Hippocampal formation (tissue), 2 donors: Measurements from ENCODE around the gene EMC1.
"Not testable (repeated sequence)": the region's sequence is repeated elsewhere in the genome, so short reads cannot be mapped to it uniquely, and the experiment has no call there.

Experiments
- DNase-seq, 2 donors: peaks; one replicate each; lab custom pipeline; 2025; lab: John Stamatoyannopoulos, UW

EMC1 gene

GRCh38 chr1:19190468-19190867 lies 60.9 kb downstream of the EMC1 start:
- DNase-seq = no peak

DNA sequence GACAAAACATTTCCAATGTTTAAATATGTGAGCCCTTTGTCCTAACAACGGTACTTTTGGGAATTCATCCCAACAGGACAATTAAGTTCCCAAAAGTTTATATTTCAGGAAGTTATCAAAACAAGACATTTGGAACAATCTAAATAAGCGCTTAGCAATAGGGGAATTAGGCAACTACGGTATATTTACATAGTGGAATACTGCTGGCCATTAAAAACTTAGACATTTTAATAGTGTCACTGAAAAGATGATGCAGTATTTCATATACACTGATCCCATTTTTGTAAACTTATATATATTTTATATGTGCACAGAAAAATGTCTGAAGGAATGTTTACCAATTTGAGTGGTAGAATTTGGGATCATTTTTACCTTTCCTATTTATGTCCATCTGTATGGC lies 62.1 kb downstream of the EMC1 start:
- no peak for DNase-seq

- no peak for DNase-seq
Measured at GRCh38 chr1:19187852-19188251, 63.5 kb downstream of the EMC1 start.

- no peak for DNase-seq
Measured at GRCh38 chr1:19186001-19186400, 65.3 kb downstream of the EMC1 start.

- no peak for DNase-seq
Measured at GRCh38 chr1:19182223-19182622, 69.1 kb downstream of the EMC1 start.

DNA sequence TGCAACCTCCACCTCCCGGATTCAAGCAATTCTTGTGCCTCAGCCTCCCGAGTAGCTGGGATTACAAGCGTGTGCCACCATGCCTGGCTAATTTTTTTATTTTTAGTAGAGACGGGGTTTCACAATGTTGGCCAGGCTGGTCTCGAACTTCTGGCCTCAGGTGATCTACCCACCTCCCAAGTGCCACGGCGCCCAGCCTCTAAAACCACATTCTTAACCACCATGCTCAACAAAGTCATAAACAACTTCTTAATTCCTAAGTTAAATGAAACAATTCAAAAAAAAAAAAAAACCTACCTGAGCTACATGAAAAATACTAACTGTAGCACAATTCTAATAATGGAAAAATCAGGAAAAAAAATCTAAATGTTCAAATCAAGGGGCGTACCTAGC lies 71.1 kb downstream of the EMC1 start:
- DNase-seq = not testable (repeated sequence)

DNA sequence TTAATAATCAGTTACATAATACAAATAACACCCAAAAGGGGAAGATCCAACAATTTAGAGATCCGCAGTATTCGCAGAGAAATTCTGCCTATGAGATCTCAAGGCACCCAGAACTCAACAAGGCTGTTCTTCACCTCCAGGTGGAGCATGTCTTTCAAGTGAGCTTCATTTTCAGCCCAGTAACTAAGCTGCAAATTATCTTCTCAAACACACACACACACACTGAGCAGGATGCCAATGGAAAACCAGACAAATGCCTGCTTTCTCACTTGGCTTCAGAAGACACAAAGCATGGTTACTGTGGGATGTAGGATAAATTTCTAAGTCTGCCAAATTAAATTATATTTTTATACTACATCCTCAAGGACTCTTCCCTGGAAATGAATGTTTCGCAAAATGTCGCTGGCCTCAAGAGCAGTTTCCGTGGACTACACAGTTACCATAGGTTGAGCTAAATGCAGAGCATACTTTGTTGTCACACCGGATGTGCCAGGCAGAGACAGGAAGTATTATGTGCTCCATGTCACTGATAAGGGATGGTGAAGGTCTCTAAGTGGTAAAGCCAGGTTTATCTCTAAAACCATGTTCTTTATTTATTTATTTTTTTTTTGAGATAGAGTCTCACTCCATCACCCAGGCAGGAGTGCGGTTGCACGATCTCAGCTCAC lies 71.6 kb downstream of the EMC1 start:
- peak in 1 of 2 donors; percentile 28 for DNase-seq

DNA sequence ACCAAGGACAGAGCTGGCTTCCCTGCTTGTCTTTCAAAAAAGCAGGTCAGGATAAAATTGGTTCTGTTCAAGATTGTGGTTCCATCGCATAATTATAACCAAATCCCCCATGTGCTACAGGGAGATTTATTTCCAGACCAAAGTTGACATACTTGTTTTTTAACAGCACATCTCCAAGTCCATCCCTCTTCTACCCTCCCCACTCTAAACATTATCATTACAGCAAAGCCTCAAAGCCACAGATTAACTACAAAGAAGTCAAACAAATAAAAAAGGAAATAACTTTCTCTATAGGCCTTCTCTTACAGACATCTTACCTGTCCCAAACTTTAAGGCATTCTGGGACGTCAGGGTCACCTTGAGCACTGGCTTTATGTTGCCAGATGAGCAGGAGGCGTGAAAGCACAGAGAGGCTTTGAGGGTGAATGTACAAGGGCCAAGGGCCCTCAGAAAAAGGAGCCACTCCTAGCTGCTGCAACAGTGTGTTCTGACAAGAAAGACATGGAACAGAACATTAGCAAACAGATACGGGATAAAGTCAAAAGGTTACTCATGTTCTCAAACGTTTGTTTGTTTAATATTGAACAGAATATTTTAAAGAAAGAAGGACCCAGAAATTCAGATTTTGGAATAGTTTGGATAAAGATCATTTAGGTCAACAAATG lies 72.5 kb downstream of the EMC1 start:
- no peak for DNase-seq

DNA sequence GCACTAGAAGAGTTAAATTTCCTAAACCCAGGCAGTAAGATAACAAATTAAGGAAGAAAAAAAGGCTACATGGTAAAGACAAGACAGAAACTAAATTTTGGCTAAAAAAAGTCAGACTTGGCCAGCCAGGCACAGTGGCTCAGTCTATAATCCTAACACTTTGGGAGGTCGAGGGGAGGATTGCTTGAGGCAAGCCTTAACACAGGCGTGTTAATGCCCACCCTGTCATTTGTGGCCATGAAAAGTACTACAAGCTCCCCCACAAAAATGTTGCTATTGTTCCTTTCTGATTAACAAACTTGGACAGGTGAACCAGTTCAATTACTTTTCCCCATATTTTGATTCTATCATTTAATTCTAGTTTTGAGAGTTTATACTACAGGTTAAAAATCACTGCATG lies 73.5 kb downstream of the EMC1 start:
- DNase-seq = no peak

GRCh38 chr1:19169642-19170041 lies 81.7 kb downstream of the EMC1 start:
- peak in 1 of 2 donors; percentile 31 for DNase-seq

DNA sequence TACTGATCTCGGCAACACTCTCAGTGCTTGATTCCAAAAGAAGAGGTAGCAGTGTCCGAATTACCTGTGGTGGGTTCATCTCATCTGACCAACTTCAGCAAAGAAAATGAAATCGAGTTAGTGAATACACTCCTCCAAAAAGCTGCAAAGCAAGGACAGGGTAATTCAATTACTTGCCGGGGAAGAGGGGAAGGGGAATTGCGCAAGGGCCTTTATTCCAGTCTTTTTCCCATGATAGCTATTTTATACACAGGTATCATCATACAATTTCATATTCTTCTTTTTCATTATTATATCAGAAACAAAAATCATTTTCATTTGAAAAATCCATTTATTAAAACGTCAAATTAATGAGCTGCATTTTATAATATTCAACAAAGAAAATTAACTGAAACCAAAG lies 84.2 kb downstream of the EMC1 start:
- DNase-seq = no peak

- DNase-seq = no peak
Measured at GRCh38 chr1:19166066-19166465, 85.3 kb downstream of the EMC1 start.
